GM12878 (cell line): ENCODE measurements around the gene SLC22A31. TPM values are rescaled to one million over a fixed set of nuclear protein-coding genes. Genes with fewer than 3 reads are reported as not detected.
A peak's percentile ranks its signal among the peaks of the same experiment; 100 is the strongest.

ENCODE experiments used
- ATAC-seq: fragments of 200-7000 bp; cut with Tn5 transposase; 3 replicates; pipeline ENCODE4 v1.9.1; 2020; ENCODE audit warnings: mild to moderate bottlenecking, moderate library complexity
- BruUV-seq: library from RNA; stranded (reverse); fragments of 400-500 nt; replicated peaks from 2 replicates; lab custom pipeline; 2021; lab: Mats Ljungman, UMichigan
- CTCF ChIA-PET: fragments of 300-600 bp; sonication (Branson Sonifier 250); formaldehyde crosslinking; extraction: SDS; loops from one replicate; lab custom pipeline; 2021; ENCODE audit warnings: inconsistent platforms; lab: Yijun Ruan, JAX
- POLR2A ChIA-PET: fragments of 350-600 bp; formaldehyde crosslinking; extraction: SDS; loops from one replicate; lab custom pipeline; 2021; ENCODE audit warnings: inconsistent platforms; lab: Charles Lee
- RAD21 ChIA-PET: fragments of 300-600 bp; sonication (Branson Sonifier 250); formaldehyde crosslinking; loops from one replicate; lab custom pipeline; 2023; ENCODE audit warnings: antibody characterized with exemption; ENCODE audit not compliant: unreplicated experiment; lab: Charles Lee
- SMC1A ChIA-PET: fragments of 300-600 bp; sonication (Branson Sonifier 250); formaldehyde crosslinking; loops from one replicate; lab custom pipeline; 2023; ENCODE audit not compliant: unreplicated experiment, uncharacterized antibody; lab: Charles Lee
- DNase-seq: peaks from one replicate; pipeline ENCODE4 v3.0.0-alpha.2; 2011; ENCODE audit warnings: low read depth, low spot score
- FAIRE-seq: peaks from 3 replicates; lab custom pipeline; 2011; peaks lifted over from hg19 to GRCh38; lab: Jason Lieb, UNC
- H2AFZ ChIP-seq: 2 replicates; pipeline ENCODE4 v1.6.0; 2011; ENCODE audit warnings: low read depth, low read length, control low read depth; ENCODE audit not compliant: control insufficient read depth
- H3K27ac ChIP-seq: 2 replicates; pipeline ENCODE4 v1.5.1; 2011; ENCODE audit warnings: control low read depth; ENCODE audit not compliant: control insufficient read depth, insufficient read depth
- H3K27me3 ChIP-seq, 2 experiments: replicated peaks in 1 of 2; 2 replicates each; pipeline versions ENCODE4 v1.6.0 to v1.6.1; 2011; ENCODE audit warnings: low read length in 1 of 2; ENCODE audit not compliant: control insufficient read depth in 2 of 2, insufficient read depth in 2 of 2
- H3K36me3 ChIP-seq, 2 experiments: 2 replicates each; pipeline ENCODE4 v1.5.1; 2011; ENCODE audit warnings: low read length in 1 of 2; ENCODE audit not compliant: control insufficient read depth in 2 of 2, insufficient read depth in 2 of 2
- H3K4me1 ChIP-seq: 2 replicates; pipeline ENCODE4 v1.6.1; 2011; ENCODE audit warnings: mild to moderate bottlenecking, low read length, moderate library complexity, mixed read lengths; ENCODE audit not compliant: control insufficient read depth, insufficient read depth
- H3K4me2 ChIP-seq: 2 replicates; pipeline ENCODE4 v1.6.0; 2011; ENCODE audit warnings: control low read depth; ENCODE audit not compliant: control insufficient read depth, insufficient read depth
- H3K4me3 ChIP-seq: fragments of 200-600 bp; sonication (generic); 2 replicates; pipeline ENCODE4 v1.5.1; 2016
- H3K79me2 ChIP-seq: 2 replicates; pipeline ENCODE4 v1.6.0; 2011; ENCODE audit warnings: low read length; ENCODE audit not compliant: control insufficient read depth, insufficient read depth
- H3K9ac ChIP-seq: 2 replicates; pipeline ENCODE4 v1.8.0; 2011; ENCODE audit warnings: low read length, control low read depth, mixed read lengths; ENCODE audit not compliant: control insufficient read depth, insufficient read depth
- H3K9me3 ChIP-seq: replicated peaks from 3 replicates; pipeline ENCODE4 v1.5.1; 2011; ENCODE audit warnings: mild to moderate bottlenecking, low read length; ENCODE audit not compliant: control insufficient read depth, insufficient read depth
- H4K20me1 ChIP-seq: 2 replicates; pipeline ENCODE4 v1.6.0; 2011; ENCODE audit not compliant: control insufficient read depth, insufficient read depth
- JUND ChIP-seq: IDR thresholded peaks from 2 replicates; pipeline ENCODE4 v1.6.1; 2012; ENCODE audit warnings: low read depth, mild to moderate bottlenecking, low read length, improper control_type of control experiment, moderate library complexity
- MEF2B ChIP-seq: fragments of 450-650 bp; IDR thresholded peaks from 2 replicates; pipeline ENCODE4 v1.6.1; 2018; ENCODE audit warnings: mild to moderate bottlenecking, moderate library complexity; ENCODE audit not compliant: partially characterized antibody, poor library complexity, severe bottlenecking
- MTA3 ChIP-seq: IDR thresholded peaks from 2 replicates; pipeline ENCODE4 v1.6.1; 2012; ENCODE audit warnings: low read length, inconsistent platforms, borderline replicate concordance
- TAF1 ChIP-seq: IDR thresholded peaks from 2 replicates; pipeline ENCODE4 v1.6.1; 2011; ENCODE audit warnings: mild to moderate bottlenecking, low read depth, low read length, borderline replicate concordance
- ZNF24 ChIP-seq: fragments of 450-650 bp; IDR thresholded peaks from 2 replicates; pipeline ENCODE4 v1.6.1; 2017; ENCODE audit warnings: antibody characterized with exemption, mild to moderate bottlenecking
- WGBS: methylation state at CpG from one replicate; pipeline ENCODE4 v1.1.6; 2016; ENCODE audit warnings: low lambda C conversion rate; ENCODE audit not compliant: insufficient replicate concordance, insufficient coverage; ENCODE audit errors: missing lambda C conversion rate; 5-methylcytosine and 5-hydroxymethylcytosine counted together
- in situ Hi-C: fragments of 300-500 bp; cut with MboI; formaldehyde crosslinking; loops from 9 replicates; pipeline ENCODE4 v1.14.3; 2018; ENCODE audit warnings: mixed read lengths
- intact Hi-C: fragments of 100-400 bp; cut with micrococcal nuclease; formaldehyde crosslinking; loops from one replicate; pipeline ENCODE4 v1.14.2; 2022; ENCODE audit not compliant: unreplicated experiment
- polyA plus RNA-seq, 11 experiments: library from polyadenylated mRNA; depleted of rRNA in 4 of 11; unstranded in 6 of 11; stranded (reverse) in 5 of 11; fragments of >200 nt; fragmentation: Nextera tagmentation in 4 of 11; fragmentation: Illumina TruSeq in 1 of 11; extraction: Ambion mirVana in 4 of 11; extraction: Trizol in 1 of 11; gene quantifications; 1 replicate in 1 of 11; 2 replicates in 10 of 11; pipeline versions ENCODE4 v1.2.1 to v1.2.3, GENCODE V29; 2011 to 2016; ENCODE audit warnings: inconsistent platforms in 2 of 11, missing spikeins in 2 of 11, low read depth in 1 of 11
- total RNA-seq, 4 experiments: library from RNA; depleted of rRNA in 3 of 4; stranded (reverse); fragments of >200 nt in 3 of 4; fragmentation: Illumina TruSeq in 1 of 4; extraction: Trizol in 1 of 4; gene quantifications; 2 replicates each; pipeline versions ENCODE4 v1.2.1 to v1.2.3, GENCODE V29; 2013 to 2021

The SLC22A31 gene
- total and polyA plus RNA-seq, 10 of the 15 experiments (the other 5 are each of a cell fraction or from before 2014, with no cell fraction given), result 0.13 to 0.24 (median 0.23) TPM; not detected in 7

DNA sequence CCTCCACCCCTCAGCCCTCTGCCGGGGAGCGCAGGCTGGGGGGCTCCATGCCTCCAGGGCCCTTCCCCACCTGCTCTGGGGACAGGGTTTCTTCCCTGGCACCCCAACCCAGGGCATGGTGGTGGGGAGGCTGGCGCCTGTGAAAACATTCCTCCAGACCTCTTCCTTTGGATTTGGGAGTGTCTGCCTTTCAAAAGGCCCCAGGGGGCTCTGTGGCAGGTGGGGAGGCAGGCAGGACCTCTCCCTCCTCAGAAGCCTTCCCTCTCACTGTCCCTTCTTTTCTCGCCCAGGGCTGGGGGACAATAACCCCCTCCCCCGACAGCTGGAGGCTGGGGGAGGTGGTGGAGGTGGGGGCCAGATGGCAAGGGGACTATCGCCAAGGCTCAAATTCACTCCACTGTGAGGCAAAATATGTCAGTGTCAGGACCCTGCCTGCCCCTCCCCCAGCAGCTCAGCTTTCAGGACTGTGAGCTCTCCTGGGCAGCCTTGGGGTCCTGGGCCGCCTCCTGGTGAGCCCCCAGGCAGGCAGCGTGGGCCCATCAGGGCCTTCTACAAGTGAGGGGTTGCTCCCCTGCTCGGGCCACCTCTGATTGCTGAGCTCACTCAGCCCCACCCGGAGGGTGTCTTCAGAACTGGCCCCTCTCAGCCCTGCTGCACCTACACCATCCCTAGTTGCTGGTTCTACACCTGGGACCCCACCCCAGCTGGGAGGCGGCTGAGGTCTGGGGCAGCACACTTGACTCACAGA, 27.0 kb downstream of the SLC22A31 start:
- no peak for FAIRE-seq
- BruUV-seq, result no TSS peak
- intact Hi-C loops, result loop anchor here (2.0 kb wide), 1 partner anchor 19 kb away; no protein-coding TSS in a partner anchor
- Histone ChIP-seq H3K27ac (no peak overlapping the region), H4K20me1 (no peaks in the 10 kb centered on the region; the same call in 1 of the 2 replicates), H3K9ac (no peak overlapping the region), H3K36me3 (no peaks in the 10 kb centered on the region)
- CTCF ChIA-PET, result no interaction called here
- SMC1A ChIA-PET, result no interaction called here
- POLR2A ChIA-PET, result no interaction called here
- TF ChIP-seq ZNF24 (no peak), JUND (no peak), TAF1 (no peak)
- TF ChIP-seq, all 136 proteins: peak for 0
- DNase-seq (no peak), ATAC-seq (no peak)
- Histone ChIP-seq H3K4me1 (peaks cover 2% of the 10 kb centered on the region), H3K79me2 (no peaks in the 10 kb centered on the region), H3K27me3 (peaks cover 0 to 8% of the 10 kb centered on the region in 2 experiments; a peak in 2 of 4 replicates), H3K4me3 (no peak overlapping the region), H3K4me2 (no peak overlapping the region), H2AFZ (no peak overlapping the region), H3K9me3 (no peaks in the 10 kb centered on the region)
- in situ Hi-C loops, result no loop called here
- WGBS, result 22% methylated on average over 11 of the region's 11 CpGs
- RAD21 ChIA-PET, result no interaction called here

DNA sequence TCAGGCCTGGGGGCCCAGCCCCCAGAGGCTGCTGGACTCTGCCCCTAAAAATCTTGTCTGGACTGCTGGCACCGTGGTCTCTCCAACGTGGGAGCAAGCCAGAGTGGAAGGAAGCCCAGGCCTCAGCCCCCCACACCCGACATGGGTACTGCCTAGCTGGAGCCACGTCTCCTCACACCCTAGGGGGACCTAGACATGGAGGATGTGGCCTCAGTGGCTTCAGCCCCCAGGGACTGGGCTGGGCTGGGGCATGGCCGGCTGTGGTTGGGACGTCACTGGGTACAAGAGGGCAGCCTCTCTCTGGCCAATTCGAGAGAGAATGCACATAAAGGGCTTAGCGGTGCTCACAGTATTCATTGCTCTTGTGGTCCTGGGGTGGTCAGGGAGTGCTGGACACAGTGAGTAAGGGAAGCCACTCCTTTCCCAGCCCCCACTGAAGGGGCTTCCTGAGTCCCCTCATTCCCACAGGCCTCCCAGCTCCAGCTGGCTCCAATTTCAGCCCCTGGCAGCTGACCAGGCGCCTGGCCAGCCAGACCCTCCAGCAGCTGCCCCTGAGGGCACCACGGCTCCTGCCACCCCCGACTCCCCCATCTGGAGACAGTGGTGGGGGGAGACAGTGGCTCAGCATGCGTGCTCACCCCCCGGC, 27.7 kb downstream of the SLC22A31 start:
- ATAC-seq, result no peak
- no peaks in the 10 kb centered on the region for H3K9me3 ChIP-seq
- H3K4me2 ChIP-seq, result no peak overlapping the region
- H3K9ac ChIP-seq, result no peak overlapping the region
- POLR2A ChIA-PET, result no interaction called here
- no peak overlapping the region for H3K27ac ChIP-seq
- no peak for FAIRE-seq
- TF ChIP-seq MEF2B (peak; percentile 19), MTA3 (no peak)
- intact Hi-C loops, result loop anchor here (2.0 kb wide), 1 partner anchor 20 kb away; no protein-coding TSS in a partner anchor
- WGBS, result 21% methylated on average over 13 of the region's 13 CpGs
- RAD21 ChIA-PET, result no interaction called here
- no TSS peak for BruUV-seq
- no peaks in the 10 kb centered on the region; the same call in 1 of the 2 replicates for H4K20me1 ChIP-seq
- H3K4me3 ChIP-seq, result no peak overlapping the region
- in situ Hi-C loops, result no loop called here
- SMC1A ChIA-PET, result no interaction called here
- H3K79me2 ChIP-seq, result no peaks in the 10 kb centered on the region
- H2AFZ ChIP-seq, result no peak overlapping the region
- DNase-seq, result no peak
- H3K27me3 ChIP-seq, result peaks cover 0 to 8% of the 10 kb centered on the region in 2 experiments; a peak in 3 of 4 replicates
- CTCF ChIA-PET, result no interaction called here
- H3K4me1 ChIP-seq, result peaks cover 2% of the 10 kb centered on the region
- no peaks in the 10 kb centered on the region for H3K36me3 ChIP-seq
